Transverse colon (tissue), 4 donors: ENCODE results near the gene PPP2R2C.

Source experiments
- EP300 ChIP-seq: sonication (generic); formaldehyde crosslinking; IDR thresholded peaks from one replicate; pipeline ENCODE4 v1.6.1; 2017; ENCODE audit warnings: antibody characterized with exemption, low read depth
- POLR2A ChIP-seq: fragments of 450-650 bp; IDR thresholded peaks from one replicate; pipeline ENCODE4 v1.6.1; 2016; ENCODE audit warnings: antibody characterized with exemption, mild to moderate bottlenecking, moderate library complexity
- POLR2AphosphoS5 ChIP-seq, 3 donors: sonication (generic); formaldehyde crosslinking; IDR thresholded peaks; one replicate each; pipeline ENCODE4 v1.6.1; 2016; ENCODE audit warnings: antibody characterized with exemption in 3 of 3
- TF ChIP-seq, protein P1 (sequence below), 5 experiments: fragments of 200-600 bp in 3 of 5; fragments of 450-650 bp in 2 of 5; sonication (generic) in 3 of 5; IDR thresholded peaks; 1 replicate in 2 of 5; 2 replicates in 3 of 5; pipeline ENCODE4 v1.5.1; 2016 to 2017; ENCODE audit warnings: antibody characterized with exemption in 5 of 5, inconsistent platforms in 3 of 5, mild to moderate bottlenecking in 2 of 5, moderate library complexity in 1 of 5

- TF ChIP-seq, protein P1, sequence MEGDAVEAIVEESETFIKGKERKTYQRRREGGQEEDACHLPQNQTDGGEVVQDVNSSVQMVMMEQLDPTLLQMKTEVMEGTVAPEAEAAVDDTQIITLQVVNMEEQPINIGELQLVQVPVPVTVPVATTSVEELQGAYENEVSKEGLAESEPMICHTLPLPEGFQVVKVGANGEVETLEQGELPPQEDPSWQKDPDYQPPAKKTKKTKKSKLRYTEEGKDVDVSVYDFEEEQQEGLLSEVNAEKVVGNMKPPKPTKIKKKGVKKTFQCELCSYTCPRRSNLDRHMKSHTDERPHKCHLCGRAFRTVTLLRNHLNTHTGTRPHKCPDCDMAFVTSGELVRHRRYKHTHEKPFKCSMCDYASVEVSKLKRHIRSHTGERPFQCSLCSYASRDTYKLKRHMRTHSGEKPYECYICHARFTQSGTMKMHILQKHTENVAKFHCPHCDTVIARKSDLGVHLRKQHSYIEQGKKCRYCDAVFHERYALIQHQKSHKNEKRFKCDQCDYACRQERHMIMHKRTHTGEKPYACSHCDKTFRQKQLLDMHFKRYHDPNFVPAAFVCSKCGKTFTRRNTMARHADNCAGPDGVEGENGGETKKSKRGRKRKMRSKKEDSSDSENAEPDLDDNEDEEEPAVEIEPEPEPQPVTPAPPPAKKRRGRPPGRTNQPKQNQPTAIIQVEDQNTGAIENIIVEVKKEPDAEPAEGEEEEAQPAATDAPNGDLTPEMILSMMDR (IDR thresholded peaks at IDR 0.05), result no peak
- TF ChIP-seq POLR2AphosphoS5 (IDR thresholded peaks at IDR 0.05), result no peak
- TF ChIP-seq POLR2A, result no peak
- TF ChIP-seq EP300, result no peak
Observed at GRCh38 chr4:6492027-6492590, 19.7 kb upstream of the PPP2R2C start.
